Cardiac fibroblast (primary cell): ENCODE data around the gene ZNF79.

Source experiments
- DNase-seq, 2 donors: peaks; one replicate each; pipeline versions ENCODE4 v3.0.0 to v3.0.0-alpha.2; 2010; ENCODE audit warnings: low read depth in 2 of 2
- H3K4me3 ChIP-seq, 2 donors: replicated peaks in 1 of 2; 1 replicate in 1 of 2; 2 replicates in 1 of 2; pipeline ENCODE4 v1.5.1; 2011; ENCODE audit warnings: low read depth in 2 of 2, low read length in 2 of 2, mild to moderate bottlenecking in 2 of 2, moderate library complexity in 1 of 2
- TF ChIP-seq, protein P1 (sequence below): IDR thresholded peaks from one replicate; pipeline ENCODE4 v1.5.1; 2011; ENCODE audit warnings: low read depth, mild to moderate bottlenecking, low read length, inconsistent platforms

Gene ZNF79

DNA sequence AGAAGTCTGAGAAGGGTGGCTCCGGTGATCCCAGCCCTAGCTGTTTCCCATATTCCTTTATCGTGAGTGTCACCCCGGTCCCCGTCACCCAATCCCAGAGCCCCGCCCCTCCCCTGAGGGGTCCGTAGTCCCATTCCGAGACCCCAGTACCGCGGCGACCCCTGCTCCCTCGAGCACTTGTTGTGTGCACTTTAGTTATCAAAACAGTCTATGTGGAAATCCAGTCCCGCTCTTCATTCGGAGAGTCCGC, 27.4 kb downstream of the ZNF79 start:
- TF ChIP-seq, protein P1, sequence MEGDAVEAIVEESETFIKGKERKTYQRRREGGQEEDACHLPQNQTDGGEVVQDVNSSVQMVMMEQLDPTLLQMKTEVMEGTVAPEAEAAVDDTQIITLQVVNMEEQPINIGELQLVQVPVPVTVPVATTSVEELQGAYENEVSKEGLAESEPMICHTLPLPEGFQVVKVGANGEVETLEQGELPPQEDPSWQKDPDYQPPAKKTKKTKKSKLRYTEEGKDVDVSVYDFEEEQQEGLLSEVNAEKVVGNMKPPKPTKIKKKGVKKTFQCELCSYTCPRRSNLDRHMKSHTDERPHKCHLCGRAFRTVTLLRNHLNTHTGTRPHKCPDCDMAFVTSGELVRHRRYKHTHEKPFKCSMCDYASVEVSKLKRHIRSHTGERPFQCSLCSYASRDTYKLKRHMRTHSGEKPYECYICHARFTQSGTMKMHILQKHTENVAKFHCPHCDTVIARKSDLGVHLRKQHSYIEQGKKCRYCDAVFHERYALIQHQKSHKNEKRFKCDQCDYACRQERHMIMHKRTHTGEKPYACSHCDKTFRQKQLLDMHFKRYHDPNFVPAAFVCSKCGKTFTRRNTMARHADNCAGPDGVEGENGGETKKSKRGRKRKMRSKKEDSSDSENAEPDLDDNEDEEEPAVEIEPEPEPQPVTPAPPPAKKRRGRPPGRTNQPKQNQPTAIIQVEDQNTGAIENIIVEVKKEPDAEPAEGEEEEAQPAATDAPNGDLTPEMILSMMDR, result no peak
- peak overlapping the region; percentile 74 to 85 for H3K4me3 ChIP-seq
- no peak for DNase-seq

DNA sequence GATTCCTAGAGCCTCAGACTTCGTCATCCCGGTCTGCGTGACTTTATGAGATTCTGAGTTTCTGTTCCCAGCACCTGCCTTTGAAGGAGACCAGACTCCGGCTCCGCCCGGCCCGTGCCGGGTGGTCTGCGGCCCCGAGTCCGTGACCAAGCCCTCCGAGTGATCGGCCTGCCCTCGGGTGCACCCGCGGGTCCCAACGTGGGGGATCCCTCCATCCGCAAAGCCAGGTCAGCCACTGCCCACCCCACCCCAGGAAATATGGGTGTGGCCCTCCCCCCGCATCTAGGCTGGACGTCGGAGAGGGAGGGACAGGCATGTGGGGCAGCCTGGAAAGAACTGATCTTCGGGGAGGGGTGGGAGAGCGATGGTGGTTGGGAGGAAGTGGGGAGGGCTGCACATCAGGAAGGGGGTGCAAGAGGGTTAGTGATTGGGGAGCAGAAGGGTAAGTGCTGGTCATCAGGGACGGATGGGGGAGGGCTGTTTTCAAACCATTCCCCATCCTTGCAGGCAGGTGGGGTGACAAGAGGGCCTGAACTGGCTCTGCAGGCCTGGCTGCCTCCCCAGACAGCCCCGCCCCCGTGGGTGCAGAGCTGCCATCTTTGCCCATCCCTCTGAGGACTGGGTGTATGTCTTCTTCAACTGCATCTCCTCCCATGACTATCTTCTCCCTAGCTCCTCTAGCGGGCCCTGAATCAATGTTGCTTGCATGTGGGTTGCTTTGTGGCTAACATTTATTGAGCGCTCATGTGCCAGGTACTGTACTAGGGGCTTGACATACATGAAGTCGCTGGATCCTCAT, 27.9 kb downstream of the ZNF79 start:
- TF ChIP-seq, protein P1, result no peak
- DNase-seq, result peak; percentile 51 to 64
- H3K4me3 ChIP-seq, result peak overlapping the region; percentile 74 to 85

- TF ChIP-seq, protein P1, result no peak
- DNase-seq, result peak; percentile 22 to 72
- H3K4me3 ChIP-seq, result peak overlapping the region in 1 of 2 donors; percentile 74
These were observed 28.5 kb downstream of the ZNF79 start for GRCh38 chr9:127452691-127453090.

DNA sequence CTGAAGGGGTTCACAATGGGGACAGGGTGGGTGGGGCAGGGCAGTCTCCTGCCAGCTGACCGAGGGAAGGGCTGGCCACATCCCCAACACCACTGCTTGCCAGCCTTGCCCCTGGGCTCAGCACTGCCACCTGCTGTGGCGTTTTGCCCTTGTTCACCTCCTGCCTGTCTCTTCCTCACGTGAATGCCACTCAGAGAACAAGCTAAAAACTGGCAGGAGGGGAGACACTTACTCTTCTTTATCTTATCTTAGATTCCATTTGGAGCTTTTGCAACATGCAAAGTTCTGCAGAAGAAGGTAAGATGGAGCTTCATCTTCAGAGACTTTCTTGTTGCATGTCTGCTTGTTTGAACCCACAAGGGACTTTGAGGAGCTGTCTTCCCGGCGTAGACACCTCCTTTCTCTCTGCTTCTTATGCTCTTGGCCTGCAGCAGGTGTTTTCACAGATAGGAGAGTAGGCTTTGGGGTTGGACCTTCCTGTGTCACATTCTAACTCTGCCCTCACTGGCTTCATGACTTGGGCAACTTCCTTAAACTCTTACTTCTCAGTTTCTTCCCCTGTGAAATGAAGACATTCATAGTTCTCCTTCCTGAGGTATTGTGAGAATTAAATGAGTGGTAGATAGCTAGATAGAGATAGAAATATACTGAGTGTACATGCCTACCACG, 31.3 kb downstream of the ZNF79 start:
- DNase-seq, result no peak
- TF ChIP-seq, protein P1, result peak; percentile 37
- no peak overlapping the region for H3K4me3 ChIP-seq

- TF ChIP-seq, protein P1, result no peak
- no peak for DNase-seq
- H3K4me3 ChIP-seq, result no peak overlapping the region
These were observed 33.2 kb downstream of the ZNF79 start for GRCh38 chr9:127457191-127457878.

DNA sequence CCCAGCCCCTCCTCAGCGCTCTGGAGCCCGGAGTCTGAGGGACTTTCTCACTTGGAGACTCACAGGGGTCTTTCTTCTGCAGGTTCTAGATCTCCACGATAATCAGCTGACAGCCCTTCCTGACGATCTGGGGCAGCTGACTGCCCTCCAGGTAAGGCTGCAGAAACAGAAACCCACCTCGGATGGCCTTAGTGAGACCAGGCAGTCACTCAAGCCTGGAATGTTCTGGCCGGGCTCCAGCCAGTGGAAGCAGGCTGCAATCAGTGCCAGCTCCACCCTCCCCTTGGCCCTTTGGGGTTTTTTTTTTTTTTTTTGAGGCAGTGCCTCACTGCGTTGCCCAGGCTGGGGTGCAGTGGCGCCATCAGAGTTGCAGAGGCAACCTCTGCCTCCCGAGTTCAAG, 34.7 kb downstream of the ZNF79 start:
- no peak overlapping the region for H3K4me3 ChIP-seq
- TF ChIP-seq, protein P1, result no peak
- no peak for DNase-seq
